ENCODE data around the gene EHD4.

DNA sequence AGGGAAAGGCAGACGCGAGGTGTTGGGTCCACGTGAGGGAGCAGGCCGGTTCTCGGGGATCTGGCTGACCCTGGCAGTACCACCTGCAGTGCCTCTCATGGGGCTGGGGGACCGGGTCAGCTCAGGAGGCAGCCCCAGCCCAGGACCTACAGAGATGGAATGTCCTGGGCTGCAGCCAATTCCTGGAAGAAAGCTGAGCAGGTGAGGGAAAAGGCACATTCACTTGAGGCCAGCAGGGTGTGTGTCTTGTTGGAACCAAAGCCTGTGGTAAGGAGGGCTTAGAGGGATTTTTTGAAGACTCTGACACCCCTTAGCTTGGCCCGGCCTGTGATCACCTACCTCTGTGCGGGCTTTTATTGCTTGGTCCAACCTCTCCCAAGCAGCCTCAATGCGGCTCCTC is 117.9 kb downstream of the EHD4 start:
- TF ChIP-seq, protein P1, sequence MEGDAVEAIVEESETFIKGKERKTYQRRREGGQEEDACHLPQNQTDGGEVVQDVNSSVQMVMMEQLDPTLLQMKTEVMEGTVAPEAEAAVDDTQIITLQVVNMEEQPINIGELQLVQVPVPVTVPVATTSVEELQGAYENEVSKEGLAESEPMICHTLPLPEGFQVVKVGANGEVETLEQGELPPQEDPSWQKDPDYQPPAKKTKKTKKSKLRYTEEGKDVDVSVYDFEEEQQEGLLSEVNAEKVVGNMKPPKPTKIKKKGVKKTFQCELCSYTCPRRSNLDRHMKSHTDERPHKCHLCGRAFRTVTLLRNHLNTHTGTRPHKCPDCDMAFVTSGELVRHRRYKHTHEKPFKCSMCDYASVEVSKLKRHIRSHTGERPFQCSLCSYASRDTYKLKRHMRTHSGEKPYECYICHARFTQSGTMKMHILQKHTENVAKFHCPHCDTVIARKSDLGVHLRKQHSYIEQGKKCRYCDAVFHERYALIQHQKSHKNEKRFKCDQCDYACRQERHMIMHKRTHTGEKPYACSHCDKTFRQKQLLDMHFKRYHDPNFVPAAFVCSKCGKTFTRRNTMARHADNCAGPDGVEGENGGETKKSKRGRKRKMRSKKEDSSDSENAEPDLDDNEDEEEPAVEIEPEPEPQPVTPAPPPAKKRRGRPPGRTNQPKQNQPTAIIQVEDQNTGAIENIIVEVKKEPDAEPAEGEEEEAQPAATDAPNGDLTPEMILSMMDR (IDR thresholded peaks at IDR 0.05; ENCODE audit: low read depth, low read length) = no peak
- TF ChIP-seq, protein P2, sequence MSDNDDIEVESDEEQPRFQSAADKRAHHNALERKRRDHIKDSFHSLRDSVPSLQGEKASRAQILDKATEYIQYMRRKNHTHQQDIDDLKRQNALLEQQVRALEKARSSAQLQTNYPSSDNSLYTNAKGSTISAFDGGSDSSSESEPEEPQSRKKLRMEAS (IDR thresholded peaks at IDR 0.05; ENCODE audit: low read depth, low read length) = no peak
- TF ChIP-seq POLR2A (IDR thresholded peaks at IDR 0.05; ENCODE audit: extremely low read depth, insufficient read length) (no peak), MYC (IDR thresholded peaks at IDR 0.05; ENCODE audit: low read depth, low read length) (no peak)
